VCaP (cell line): ENCODE results near the gene ST6GALNAC4.

Experiments
- H3K27ac ChIP-seq: fragments of 450-650 bp; 2 replicates; pipeline ENCODE4 v1.5.1; 2017
- TF ChIP-seq, protein P1 (sequence below): fragments of 450-650 bp; conservative IDR thresholded peaks from 2 replicates; pipeline ENCODE4 v1.5.1; 2017; ENCODE audit warnings: mild to moderate bottlenecking, moderate library complexity

Gene ST6GALNAC4

DNA sequence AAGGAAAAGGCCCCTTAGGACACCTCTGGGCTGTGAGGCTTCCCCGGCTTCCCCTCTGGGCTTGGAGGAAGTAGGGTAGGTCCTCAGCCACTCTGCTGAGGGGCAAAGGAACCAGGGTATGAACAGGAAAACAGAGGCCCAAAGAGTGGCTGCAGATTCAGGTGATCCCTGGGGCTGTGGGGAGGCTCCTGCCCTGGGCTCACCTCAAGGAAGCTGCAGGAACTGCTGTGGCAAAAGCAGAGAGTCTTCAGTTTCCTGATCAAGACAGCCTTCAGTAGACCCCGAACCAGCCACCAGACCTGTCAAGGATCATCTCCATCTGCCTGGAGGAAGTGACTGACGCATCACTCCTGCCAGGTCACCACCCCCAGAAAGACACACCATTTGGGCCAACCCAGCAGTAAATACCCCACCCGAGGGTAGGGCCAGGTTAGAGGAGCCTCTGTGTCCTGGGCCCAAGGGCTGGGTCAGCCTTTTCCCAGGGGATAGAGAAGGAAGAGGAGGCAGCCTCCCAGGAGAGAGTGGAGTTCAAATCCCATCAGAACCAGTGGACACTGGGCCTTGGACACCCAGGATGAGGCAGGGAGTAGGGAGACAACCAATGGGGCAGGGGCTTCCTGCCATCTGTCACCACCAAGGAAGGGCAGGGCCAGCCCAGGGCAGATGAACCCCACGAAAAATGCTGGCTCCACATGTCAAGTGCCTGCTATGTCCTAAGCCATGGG lies 11.7 kb downstream of the ST6GALNAC4 start:
- TF ChIP-seq, protein P1, sequence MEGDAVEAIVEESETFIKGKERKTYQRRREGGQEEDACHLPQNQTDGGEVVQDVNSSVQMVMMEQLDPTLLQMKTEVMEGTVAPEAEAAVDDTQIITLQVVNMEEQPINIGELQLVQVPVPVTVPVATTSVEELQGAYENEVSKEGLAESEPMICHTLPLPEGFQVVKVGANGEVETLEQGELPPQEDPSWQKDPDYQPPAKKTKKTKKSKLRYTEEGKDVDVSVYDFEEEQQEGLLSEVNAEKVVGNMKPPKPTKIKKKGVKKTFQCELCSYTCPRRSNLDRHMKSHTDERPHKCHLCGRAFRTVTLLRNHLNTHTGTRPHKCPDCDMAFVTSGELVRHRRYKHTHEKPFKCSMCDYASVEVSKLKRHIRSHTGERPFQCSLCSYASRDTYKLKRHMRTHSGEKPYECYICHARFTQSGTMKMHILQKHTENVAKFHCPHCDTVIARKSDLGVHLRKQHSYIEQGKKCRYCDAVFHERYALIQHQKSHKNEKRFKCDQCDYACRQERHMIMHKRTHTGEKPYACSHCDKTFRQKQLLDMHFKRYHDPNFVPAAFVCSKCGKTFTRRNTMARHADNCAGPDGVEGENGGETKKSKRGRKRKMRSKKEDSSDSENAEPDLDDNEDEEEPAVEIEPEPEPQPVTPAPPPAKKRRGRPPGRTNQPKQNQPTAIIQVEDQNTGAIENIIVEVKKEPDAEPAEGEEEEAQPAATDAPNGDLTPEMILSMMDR = no peak
- H3K27ac ChIP-seq = no peak overlapping the region

DNA sequence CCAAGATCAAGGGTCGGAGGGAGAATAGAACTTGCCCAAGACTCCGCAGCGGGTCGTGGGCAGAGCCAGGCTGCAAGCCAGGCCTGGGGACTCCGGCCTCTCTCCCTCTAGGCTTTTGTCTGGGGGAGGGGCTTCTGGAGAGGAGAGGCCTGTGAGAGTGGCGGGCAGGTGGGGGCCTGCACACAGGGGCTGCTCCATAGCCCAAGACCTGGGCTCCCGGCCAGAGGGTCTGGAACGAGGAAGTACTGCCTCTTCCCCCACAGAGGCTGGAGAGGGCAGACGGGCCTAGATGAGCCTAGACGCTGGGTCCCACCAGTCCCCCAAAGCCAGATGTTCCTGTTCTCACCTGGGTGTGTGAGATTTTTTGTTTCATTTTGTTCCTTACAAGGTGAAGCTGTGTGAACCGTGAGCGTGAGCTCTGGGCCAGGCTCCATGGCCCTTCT lies 12.3 kb downstream of the ST6GALNAC4 start:
- no peak overlapping the region for H3K27ac ChIP-seq
- TF ChIP-seq, protein P1 = no peak

DNA sequence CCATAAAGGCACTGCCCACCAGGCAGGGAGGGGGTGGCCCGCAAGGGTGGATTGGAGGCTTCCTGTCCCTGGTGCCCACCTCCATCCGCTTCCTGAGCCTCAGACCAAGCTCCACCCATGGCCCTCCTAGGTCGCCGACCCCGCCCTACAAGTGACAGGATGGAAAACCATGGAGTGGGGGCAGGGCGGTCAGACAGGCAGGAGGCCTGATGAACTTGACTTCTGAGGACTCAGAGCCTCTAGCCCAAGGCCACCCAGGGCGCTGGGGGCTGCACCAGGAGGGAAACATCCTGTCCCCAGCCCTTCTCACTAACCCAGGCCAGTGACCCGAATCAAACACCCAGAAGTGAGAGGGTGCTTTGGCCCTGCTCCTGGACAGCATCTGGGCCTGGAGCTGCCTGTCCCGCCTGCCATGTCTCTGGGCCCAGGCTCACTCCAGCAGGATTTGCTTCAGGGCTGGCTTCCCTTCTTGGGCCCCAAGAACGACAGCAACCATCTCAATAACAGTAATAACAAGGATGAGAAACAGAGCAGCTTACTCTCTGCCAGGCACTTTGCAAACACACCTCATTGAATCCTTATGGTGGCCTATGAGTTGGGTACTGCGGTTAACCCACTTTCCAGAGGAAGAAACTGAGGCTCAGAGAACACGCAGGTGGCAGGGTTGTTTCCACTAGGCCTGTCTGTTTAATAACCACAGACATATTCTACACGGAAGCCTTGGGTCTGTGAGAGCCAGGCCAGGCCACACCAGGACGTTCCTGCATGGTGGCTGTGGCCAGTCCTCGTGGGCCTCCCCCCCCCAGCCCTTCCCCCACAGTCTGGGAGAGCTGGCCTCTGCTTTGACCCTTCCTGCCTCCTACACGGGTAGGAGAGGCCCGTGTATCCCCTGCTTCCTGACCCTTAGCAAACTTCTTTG lies 13.0 kb downstream of the ST6GALNAC4 start:
- TF ChIP-seq, protein P1 = no peak
- H3K27ac ChIP-seq = no peak overlapping the region

DNA sequence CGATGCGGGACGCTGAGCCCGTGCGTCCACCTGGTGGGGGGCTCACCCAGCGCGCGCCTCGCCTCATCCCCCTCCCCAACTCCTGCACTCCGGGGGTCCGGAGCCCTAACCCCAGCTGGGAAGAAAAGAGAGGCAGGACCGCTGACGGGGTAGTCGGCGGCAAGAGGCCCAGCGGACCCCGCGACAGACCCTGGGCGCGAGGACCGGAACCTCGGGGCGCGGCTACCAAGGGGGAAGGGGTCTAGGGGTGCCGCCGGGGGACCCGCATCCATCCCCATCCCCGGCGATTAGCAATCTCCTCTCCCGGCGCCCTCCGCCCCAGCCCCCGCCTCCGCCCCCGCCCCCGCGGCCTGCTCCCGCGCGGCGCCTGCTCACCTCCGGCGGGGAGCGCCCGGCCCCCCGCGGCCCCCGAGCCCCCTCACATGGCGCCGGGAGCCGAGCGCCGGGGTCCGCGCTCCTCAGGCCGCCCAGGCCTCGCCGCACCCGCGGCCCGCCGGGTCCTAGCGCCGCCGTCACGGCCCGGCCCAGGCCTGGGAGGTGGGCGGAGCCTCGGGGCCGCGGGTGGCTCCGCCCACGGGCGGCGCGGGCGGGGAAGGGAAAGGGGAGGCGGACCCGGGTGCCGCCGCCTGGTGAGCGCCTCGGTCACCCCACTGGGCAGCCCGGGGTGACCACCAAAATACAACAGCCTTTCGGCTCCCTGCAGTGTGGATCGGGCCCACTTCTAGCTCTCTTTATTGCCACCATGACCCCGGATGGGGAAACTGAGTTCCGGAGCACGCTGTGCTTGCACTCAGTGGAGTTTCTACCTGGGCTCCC lies 17.5 kb downstream of the ST6GALNAC4 start, which contains the start of gene ST6GALNAC6:
Gene ST6GALNAC6 (minus strand): TSS at position 476 of the 816 bp plus-strand sequence. CDS start 1,622 bp downstream, outside the sequence.
- peak within 1 kb of the TSS; percentile 80; the same call in 1 of the 2 replicates for H3K27ac ChIP-seq
- TF ChIP-seq, protein P1 = no peak

DNA sequence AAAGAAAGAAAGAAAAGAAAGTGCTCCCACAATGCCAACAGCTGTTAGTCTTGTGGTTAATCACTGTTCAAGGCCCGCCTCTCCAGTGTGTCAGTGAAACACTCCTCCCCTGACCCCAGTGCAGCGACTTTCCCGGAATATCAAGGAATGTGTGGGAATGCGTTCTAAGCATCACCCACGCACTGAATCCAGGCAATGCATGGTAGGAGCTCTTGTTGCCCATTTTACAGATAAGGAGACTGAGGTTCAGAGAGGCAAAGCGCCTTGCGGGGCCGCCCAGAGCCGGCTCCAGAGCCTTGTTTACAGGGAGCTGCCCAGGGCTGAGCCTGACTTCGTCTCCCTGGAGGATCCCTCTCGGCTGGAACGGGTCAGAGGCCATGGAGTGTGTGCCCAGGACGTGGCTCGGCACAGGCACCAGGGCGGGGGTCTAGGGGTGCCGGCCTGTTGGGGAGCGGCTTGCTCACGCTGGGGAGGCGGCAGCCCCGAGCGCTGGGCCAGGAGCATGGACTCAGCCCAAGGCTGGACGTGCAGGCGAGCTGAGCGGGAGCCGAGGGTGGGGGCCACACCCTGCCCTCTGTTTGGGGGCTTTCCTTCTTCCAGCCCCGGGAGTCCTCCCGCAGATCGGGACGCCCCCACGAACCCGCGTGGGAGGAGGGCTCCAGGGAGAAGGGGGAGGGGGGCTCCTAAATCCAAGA lies 18.3 kb downstream of the ST6GALNAC4 start:
- TF ChIP-seq, protein P1 = no peak
- H3K27ac ChIP-seq = peak overlapping the region; percentile 80; the same call in 1 of the 2 replicates

DNA sequence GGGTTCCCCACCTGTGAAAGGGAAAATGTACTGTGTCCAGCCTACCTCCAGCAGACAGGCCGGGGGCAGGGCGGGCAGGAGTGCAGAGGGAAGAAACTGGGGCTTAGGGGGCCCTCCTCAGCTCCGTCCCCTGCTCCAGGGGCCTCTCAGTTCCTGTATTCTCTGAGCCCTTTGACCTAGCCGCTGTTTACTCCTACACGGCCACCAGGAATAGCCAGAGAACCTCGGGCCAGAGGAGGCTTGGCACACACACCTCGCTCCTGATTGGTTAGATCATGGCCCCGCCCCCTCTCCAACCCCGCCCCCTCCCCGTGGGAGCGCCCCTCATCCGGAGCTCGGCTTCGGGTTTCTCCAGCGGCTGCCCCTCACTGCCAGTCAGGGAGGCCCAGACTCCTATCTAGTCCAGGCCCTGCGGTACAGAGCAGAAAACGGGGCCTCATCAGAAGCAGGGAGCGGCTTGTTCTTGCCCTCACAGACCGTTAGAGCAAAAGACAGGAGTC lies 19.6 kb downstream of the ST6GALNAC4 start:
- TF ChIP-seq, protein P1 = no peak
- H3K27ac ChIP-seq = no peak overlapping the region
